RWPE2 (cell line): ENCODE results near the gene APOL4.

Experiments used
- ATAC-seq: fragments of 200-7000 bp; cut with Tn5 transposase; 3 replicates; pipeline ENCODE4 v1.9.1; 2021; ENCODE audit warnings: low read depth
- DNase-seq: peaks from one replicate; pipeline ENCODE4 v3.0.0-alpha.2; 2020; ENCODE audit warnings: low spot score
- H3K27ac ChIP-seq: fragments of 450-650 bp; 2 replicates; pipeline ENCODE4 v1.5.1; 2017; ENCODE audit warnings: mild to moderate bottlenecking; ENCODE audit not compliant: poor library complexity, severe bottlenecking
- H3K27me3 ChIP-seq: fragments of 250-450 bp; sonication (Bioruptor Pico); 2 replicates; pipeline ENCODE4 v1.5.1; 2021; ENCODE audit warnings: mild to moderate bottlenecking, moderate library complexity; ENCODE audit not compliant: insufficient read depth, poor library complexity, severe bottlenecking
- H3K36me3 ChIP-seq: fragments of 250-450 bp; sonication (Bioruptor Pico); 2 replicates; pipeline ENCODE4 v1.5.1; 2020; ENCODE audit warnings: low read depth, mild to moderate bottlenecking, moderate library complexity
- H3K4me1 ChIP-seq: fragments of 250-450 bp; sonication (Bioruptor Pico); 2 replicates; pipeline ENCODE4 v1.5.1; 2021; ENCODE audit warnings: mild to moderate bottlenecking, moderate library complexity; ENCODE audit not compliant: insufficient read depth, poor library complexity, severe bottlenecking
- H3K4me3 ChIP-seq: fragments of 250-450 bp; sonication (Bioruptor Pico); 2 replicates; pipeline ENCODE4 v1.5.1; 2021; ENCODE audit warnings: mild to moderate bottlenecking, moderate library complexity; ENCODE audit not compliant: severe bottlenecking
- H3K9me3 ChIP-seq: fragments of 250-450 bp; sonication (Bioruptor Pico); 2 replicates; pipeline ENCODE4 v1.5.1; 2021; ENCODE audit warnings: mild to moderate bottlenecking, moderate library complexity; ENCODE audit not compliant: severe bottlenecking
- TF ChIP-seq, protein P1 (sequence below): fragments of 450-650 bp; IDR thresholded peaks from one replicate; pipeline ENCODE4 v1.5.1; 2017; ENCODE audit warnings: mild to moderate bottlenecking, moderate library complexity; ENCODE audit not compliant: poor library complexity, severe bottlenecking

The APOL4 gene

DNA sequence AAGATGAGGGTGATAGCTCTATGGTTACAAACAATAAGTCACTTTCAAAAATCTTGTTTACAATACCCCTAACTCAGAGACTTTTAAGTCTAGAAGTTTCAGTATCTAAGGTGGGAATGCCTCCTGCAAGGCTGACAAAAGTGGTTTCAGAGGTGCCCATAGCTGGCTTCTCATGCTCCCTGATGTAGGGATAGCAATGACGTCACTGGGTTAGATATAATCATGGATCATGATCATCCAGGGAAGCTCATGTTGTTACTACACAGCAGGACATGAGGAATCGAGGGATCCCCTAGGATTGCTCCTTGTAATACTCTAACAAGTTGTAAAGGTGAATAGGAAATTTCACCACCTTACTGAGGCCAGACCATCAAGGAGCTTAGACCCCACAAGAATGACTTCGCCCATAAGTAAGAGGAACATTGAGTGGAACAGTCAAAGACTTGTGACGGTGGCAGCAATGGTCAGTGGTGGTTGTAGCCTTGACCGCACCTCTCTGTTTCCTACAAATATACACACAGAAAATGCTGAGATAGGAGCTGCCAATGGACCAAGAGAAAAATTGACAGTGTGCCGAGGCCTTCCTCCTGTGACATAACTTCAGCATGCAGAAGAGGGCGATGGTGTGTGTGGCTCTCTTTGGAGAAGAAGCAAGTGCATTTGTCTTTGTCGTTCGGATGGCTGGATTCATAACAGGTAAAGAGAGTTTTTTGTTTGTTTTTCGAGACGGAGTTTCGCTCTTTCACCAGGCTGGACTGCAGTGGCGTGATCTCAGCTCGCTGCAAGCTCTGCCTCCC lies 15.6 kb downstream of the APOL4 start:
- TF ChIP-seq, protein P1, sequence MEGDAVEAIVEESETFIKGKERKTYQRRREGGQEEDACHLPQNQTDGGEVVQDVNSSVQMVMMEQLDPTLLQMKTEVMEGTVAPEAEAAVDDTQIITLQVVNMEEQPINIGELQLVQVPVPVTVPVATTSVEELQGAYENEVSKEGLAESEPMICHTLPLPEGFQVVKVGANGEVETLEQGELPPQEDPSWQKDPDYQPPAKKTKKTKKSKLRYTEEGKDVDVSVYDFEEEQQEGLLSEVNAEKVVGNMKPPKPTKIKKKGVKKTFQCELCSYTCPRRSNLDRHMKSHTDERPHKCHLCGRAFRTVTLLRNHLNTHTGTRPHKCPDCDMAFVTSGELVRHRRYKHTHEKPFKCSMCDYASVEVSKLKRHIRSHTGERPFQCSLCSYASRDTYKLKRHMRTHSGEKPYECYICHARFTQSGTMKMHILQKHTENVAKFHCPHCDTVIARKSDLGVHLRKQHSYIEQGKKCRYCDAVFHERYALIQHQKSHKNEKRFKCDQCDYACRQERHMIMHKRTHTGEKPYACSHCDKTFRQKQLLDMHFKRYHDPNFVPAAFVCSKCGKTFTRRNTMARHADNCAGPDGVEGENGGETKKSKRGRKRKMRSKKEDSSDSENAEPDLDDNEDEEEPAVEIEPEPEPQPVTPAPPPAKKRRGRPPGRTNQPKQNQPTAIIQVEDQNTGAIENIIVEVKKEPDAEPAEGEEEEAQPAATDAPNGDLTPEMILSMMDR: no peak
- ATAC-seq: no peak

DNA sequence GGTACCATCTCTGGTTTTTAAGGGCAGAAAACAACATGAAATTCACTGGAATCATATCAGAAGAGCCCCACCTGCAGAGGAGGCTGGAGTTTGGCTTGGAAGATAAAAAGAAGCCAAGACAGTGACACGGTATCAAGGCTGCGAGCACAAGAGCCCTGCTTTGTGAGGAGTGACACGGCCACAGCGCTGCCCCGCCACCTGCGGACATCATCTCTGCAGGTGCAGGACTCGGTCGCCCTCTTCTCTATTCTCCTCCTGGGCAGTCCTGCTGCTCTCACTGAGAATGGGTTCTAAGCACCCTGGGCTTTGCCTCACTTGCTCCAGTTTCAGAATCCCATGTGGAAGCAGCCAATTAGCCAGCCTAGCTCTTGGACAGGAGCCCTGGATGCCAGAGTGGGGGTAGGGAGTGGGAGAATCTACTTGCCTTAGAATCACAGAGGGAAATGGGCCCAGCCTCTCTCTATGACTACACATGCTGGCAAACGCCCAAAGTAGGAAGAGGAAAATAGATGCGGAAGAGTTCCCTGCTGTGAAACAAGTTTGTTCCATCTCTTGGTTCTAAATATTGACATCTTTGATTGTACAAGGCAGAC lies 17.1 kb downstream of the APOL4 start:
- ATAC-seq (no peak), DNase-seq (no peak)
- TF ChIP-seq, protein P1: no peak
- no peaks in the 10 kb centered on the region for H3K9me3 ChIP-seq
- no peak overlapping the region for H3K27ac ChIP-seq
- H3K4me1 ChIP-seq: no peaks in the 10 kb centered on the region
- no peak overlapping the region for H3K4me3 ChIP-seq
- no peaks in the 10 kb centered on the region for H3K27me3 ChIP-seq
- H3K36me3 ChIP-seq: no peaks in the 10 kb centered on the region

More for the DNA sequence above, 15.6 kb downstream of the APOL4 start:
- H3K27ac ChIP-seq: no peak overlapping the region
- no peaks in the 10 kb centered on the region for H3K9me3 ChIP-seq
- H3K36me3 ChIP-seq: no peaks in the 10 kb centered on the region
- no peak for DNase-seq
- H3K4me3 ChIP-seq: no peak overlapping the region
- H3K27me3 ChIP-seq: no peaks in the 10 kb centered on the region
- no peaks in the 10 kb centered on the region for H3K4me1 ChIP-seq

DNA sequence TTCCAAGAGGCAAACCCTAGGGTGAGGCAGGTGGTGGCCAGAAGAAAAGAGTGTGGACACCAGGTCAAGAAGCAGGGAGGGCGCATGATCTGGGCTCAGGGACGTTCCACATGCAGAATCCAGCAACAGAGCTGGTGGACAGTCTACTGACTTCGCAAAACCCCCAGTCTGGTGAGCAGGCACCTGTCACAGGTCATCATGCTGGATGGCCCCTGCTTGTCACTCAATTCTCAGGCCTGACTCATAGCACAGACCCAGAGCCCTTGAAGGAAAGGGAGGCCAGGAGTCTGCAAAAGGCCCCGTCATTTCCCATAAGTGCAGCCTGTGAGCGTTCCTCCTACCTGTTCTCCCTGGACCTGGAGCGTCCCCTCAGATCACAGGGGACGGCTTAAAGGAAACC lies 18.2 kb downstream of the APOL4 start:
- TF ChIP-seq, protein P1: no peak
- no peak for ATAC-seq
- no peak overlapping the region for H3K4me3 ChIP-seq
- H3K4me1 ChIP-seq: no peaks in the 10 kb centered on the region
- no peaks in the 10 kb centered on the region for H3K9me3 ChIP-seq
- no peak overlapping the region for H3K27ac ChIP-seq
- no peaks in the 10 kb centered on the region for H3K36me3 ChIP-seq
- DNase-seq: no peak
- H3K27me3 ChIP-seq: no peaks in the 10 kb centered on the region

DNA sequence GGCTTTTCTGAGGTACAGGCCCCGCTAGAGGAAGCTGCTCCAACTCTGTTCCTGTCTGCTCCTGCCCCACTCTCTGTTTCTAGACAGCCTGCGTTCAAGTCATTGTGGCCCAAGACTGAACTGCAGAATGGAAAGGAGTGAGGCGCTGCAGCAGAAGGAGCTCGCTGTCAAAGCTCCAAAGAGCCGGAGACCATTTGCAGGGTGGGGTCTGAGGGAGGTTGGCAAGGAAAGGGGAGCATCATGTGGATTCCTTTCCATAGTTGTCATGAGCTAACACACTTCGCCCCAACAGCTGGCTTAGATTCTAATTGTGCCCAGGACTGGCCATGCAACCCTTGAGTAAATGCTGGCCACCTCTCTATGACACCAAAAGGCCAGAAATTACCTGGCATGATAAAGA lies 18.8 kb downstream of the APOL4 start:
- Histone ChIP-seq H3K4me1 (no peaks in the 10 kb centered on the region), H3K27me3 (no peaks in the 10 kb centered on the region), H3K4me3 (no peak overlapping the region), H3K36me3 (no peaks in the 10 kb centered on the region), H3K27ac (no peak overlapping the region), H3K9me3 (no peaks in the 10 kb centered on the region)
- no peak for DNase-seq
- ATAC-seq: no peak
- TF ChIP-seq, protein P1: no peak

DNA sequence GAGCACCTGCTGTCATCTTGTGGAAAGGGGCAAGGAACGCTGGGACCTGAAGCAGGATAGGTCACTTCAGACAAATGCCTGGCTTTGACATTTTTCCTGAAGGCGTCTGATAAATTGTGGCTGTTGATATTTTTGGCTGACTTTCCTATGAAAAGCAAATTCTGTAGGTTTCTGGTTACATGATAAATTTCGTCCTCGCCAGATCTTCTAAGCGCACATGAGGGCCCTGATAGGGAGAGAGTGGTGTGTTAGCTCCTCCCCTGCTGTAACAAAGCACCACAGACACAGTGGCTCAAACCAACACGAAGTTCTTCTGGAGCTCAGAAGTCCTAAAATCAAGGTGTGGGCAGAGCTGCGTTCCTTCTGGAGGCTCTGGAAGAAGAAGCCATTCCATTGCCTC lies 19.6 kb downstream of the APOL4 start:
- Histone ChIP-seq H3K4me1 (no peaks in the 10 kb centered on the region), H3K27me3 (no peaks in the 10 kb centered on the region), H3K27ac (no peak overlapping the region), H3K36me3 (no peaks in the 10 kb centered on the region), H3K4me3 (no peak overlapping the region), H3K9me3 (no peaks in the 10 kb centered on the region)
- ATAC-seq: no peak
- TF ChIP-seq, protein P1: no peak
- DNase-seq: no peak
